ENCODE results near the gene YTHDF1.
A peak's percentile ranks its signal among the peaks of the same experiment; 100 is the strongest.
"Not testable (repeated sequence)": the region's sequence is repeated elsewhere in the genome, so short reads cannot be mapped to it uniquely, and the experiment has no call there.

The YTHDF1 gene

DNA sequence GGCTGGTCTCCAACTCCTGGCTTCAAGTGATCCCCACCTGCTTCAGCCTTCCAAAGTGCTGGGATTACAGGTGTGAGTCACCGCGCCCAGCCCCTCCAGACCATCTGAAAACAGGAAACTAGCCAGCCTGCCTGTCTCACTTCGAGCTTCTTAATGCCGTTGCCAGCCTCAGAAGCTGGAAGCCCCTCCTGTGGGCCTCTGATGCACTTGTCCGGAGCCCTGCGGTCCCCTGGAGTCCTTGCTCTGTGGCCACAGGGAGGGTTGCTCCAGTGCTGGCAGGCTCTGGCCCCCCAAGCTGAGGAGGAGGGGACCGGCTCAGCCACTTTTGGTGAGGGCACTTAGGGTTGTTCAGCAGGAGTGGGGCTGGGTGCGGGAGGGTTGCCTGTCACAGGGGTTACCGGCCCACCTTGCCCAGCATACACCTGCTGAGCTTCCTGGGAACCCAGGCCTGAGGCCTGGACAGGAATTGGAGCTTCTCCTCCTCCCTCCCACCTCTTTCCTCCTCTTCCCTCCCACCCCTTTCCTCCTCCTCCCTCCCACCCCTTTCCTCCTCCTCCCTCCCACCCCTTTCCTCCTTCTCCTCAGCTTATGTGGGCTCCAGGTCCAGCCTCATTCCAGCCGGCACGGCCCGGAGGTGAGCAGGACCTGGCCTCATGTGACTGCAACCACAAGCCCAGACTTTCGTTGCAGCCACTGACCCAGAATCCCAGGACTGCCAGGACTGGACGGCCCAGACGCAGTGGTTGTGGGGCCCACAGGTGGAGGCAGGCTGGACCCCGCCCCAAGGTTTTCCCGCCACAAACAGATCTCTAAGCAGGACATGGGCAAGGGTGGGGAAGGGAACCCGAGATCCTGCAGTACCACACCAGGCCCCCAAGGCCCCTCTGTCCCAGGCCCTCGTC is 10.4 kb upstream of the YTHDF1 start:
- DNase-seq = no peak

DNA sequence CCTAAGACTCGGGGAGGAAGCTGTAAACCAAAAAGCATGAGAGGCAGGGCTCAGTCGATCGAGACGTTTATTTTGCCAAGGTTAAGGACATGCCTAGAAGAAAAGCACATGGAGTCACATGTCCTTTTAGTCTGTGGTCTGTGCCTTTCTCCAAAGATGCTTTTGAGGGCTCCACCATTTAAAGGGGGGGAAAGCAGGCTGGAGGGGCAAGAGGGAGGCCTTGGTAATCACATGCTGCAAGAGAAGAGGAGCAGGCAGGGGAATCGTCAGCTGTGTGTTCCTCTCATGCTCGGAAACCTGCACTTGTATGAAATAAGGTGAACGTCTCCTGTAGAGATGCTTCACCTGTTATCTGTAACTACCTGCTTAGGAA is 9.1 kb upstream of the YTHDF1 start:
- no peak for DNase-seq

DNA sequence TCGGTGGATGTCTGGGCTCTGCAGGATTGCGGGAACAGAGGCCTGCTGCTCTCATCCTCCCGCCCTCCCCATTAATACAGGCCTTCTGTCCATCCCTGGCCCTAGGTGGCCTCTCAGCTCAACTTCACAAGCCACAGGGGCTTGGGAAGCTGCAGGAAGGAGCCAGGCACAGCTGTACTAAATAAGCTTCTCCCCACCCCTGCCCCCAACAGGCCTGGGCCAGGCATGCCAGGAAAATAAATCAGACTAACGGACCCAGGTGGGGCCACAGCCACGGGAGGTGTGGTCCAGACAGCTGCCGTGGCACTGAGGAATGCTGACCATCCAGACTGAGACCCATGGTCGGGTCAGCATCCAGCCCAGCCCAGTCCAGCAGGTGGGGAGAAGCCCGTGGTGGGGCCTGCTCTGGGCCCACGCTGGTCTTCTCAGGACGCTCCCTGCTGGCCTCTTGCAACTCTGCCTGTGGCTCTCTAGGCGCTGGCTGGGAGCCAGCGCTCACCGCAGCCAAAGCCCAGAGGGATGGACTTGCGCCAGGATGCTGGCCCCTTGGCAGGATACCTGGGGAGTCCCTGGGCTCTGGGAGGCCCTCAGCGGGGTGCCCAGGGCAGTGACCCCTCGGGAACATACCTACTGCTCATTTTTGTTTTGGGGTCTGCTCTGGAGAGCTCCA is 8.6 kb upstream of the YTHDF1 start:
- DNase-seq = no peak

DNA sequence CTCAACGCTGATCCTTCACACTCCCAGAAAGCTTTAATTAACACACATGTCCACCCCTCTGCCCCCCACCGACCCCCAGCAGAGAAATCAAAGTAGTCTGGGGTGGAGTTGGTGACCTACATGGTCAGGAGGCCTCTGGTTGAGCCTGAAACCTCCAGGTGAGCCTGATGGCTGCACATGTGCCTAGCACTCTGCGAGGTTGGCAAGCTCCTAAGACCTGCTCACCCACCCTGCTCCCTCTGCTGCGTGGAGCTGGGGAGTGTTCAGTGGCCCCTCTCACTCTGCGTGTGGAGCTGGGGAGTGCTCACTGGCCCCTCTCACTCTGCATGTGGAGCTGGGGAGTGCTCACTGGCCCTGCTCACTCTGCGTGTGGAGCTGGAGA is 7.9 kb upstream of the YTHDF1 start:
- no peak for DNase-seq

DNA sequence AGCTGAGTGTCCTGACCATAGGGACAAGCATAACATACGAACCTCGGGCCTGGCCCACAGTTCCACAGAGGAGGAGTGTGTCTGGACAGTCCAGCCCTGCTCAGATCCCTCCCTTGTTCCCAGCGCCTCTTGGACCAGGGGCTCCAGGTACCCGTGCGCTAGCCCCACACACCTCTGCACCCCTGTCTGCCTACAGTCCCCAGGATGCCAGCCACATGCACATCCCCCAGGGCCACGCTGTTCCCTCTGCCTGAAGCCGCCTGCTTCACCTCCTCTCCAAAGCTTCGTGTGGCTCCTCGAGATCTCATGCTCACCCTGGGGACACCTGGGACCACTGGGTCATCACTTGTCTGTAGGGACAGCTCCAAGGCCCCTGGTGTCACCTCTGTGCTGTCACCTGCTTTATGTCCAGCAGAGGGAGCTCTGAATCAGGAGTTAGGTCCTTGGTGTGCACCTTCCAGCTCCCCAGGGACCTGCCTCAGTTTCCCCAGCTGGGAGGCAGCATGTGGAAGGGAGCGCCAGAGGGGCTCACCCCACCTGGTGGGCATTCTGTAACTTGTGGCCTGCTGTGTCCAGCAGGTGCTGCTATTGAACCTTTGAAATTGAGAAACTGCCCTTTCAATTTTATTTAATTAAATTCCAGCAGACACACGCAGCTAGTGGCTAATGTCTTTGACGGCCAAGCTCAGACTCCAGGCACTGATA is 7.3 kb upstream of the YTHDF1 start:
- DNase-seq = peak in 3 of 5 experiments; percentile 15 to 24 (median 22)

DNA sequence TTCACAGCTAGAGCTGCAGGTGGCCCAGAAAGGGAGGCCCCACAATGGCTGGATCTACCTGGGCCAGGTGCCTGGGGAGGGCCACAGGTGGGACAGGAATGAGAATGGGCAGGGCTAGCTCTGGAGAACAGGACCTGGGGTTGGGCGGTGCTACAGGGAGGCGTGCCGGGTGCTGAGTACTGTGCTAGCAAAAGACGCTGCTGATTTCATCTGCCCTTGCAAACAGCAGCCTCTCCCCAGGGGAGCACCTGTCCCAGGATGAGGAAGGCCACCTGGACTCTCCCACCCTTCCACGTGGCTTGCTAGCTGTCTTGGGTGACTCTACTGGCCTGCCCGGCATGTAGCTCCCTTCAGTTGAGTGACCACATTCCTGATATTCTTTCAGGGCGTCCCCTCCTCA is 6.6 kb upstream of the YTHDF1 start:
- no peak for DNase-seq

DNA sequence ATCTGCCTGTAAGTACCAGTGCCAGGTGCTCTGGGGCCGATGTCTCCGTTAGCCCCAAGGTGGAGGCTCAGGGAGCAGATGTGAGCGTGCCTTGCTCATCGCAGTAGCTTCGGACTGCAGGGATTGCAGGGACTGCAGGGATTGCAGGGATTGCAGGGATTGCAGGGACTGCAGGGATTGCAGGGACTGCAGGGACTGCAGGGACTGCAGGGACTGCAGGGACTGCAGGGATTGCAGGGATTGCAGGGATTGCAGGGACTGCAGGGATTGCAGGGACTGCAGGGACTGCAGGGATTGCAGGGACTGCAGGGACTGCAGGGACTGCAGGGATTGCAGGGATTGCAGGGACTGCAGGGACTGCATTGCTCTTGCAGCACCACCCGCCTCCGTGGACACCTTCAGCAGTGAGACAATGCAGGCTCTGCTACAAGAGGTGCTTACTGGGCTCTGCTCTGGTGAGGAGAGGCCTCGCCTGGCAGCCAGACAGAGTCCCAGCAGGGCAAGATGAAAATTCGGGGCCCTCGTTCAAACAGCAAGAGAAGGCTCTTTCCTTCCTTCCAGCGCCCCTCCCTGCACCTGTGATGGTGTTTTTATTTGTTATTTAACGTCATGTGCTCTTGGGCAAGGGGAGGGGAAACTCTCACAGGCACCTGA is 5.6 kb upstream of the YTHDF1 start:
- DNase-seq = not testable (repeated sequence)

DNA sequence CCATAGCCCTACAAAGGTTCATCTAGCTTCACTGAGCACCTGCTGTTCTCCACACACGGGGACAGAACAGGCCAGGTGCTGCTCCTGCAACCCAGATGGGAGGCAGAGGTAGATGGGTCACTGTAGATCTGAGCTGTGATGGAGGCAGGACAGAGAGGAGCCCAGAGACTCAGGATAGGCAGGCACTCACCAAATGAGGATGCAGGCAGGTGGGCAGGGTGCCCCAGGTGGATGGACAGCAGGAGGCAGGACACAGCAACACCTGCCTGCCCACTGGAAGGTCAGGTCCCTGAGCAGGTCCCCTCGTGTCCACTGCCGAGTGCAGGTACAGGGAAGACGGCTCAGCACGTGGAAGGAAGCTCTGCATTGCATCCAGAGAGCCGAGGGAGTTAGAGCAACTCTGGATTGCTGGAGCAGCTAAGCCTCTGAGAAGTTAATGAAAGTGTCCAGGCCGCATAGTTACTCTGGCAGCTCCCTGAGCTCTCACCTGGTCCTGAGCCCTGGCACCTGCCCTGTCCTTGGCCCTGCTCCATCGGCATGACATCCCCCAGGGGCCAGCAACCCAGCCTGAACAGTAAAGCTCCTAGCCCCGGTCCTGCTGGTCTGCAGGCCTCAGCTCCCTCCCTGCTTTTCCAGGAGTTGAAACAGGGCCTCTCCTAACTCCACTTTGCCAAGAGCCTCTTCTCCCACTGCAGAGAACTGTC is 4.9 kb upstream of the YTHDF1 start:
- DNase-seq = no peak

DNA sequence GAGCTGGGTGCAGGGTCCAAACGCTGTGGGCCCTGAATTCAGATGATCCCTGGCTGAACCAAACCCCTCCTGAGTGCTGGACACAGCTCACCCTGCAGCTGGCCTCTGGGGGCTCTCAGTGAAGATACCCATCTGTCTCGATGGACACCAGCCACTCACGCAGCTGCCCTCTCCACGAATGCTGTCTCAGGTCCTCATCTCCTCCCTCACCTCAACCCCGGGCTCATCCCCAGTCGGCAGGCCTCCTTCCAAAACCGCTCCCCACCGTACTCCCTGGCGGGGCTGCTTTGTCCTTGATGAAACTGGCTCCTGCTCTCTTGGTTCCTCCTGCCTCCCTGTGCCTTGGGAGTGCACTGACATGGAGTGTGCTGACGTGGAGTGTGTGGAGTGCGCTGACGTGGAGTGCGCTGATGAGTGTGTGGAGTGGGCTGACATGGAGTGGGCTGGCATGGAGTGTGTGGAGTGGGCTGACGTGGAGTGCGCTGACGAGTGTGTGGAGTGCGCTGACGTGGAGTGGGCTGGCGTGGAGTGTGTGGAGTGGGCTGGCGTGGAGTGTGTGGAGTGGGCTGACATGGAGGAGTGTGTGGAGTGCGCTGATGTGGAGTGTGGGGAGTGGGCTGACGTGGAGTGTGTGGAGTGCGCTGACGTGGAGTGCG is 4.1 kb upstream of the YTHDF1 start:
- DNase-seq = no peak

DNA sequence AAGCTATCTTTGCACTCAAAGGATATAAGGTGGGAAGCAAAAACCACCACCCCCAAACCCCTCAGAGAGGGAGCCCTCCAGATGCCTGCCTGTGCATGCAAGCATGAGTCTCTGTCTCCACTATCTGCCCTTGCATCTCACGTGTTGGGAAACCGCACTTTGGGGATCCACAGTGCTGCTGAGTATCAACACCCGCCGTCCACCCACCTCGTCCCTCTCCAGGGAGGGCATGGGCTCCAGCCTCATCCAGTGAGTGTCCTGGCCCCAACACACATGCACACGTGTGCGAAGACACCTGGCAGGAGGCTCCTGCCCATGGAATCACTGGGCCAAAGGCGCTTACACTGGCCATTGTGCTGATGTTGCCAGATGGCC is 3.5 kb upstream of the YTHDF1 start:
- no peak for DNase-seq

DNA sequence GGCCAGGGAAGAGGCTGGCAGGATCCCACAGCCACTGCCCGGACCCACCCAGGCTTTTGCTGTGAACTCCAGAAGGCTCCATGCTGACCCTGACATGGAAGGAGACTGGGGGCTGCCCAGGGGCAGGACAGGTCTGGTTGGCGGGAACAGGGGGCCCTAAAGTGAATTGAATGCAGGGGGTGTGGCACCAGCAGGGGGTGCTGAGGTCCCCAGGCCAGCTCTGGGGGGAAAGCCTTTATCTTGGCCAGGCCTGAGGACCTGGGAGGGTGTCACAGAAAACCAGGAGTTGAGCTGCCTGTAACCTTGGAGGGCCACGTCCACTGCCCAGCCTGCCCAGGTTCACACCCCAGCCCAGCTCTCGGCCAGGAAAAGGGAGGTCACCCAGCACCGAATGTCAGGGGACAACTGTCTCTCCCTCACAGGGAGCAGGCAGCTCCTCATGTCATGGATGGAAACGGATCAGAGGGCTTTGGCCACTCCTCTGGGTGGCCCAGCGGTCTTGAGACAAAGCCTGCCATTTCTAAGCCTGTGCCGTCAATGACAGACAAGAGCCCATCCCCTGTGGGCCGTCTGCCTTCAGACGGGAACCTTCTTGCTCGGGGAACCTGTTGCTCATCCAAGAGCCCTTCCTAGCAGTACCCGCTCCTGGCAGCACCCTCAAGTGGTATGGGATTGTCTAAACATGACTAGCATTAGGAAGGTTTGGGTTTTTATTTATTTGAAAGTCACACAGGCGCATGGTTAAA is 2.9 kb upstream of the YTHDF1 start:
- DNase-seq = no peak

DNA sequence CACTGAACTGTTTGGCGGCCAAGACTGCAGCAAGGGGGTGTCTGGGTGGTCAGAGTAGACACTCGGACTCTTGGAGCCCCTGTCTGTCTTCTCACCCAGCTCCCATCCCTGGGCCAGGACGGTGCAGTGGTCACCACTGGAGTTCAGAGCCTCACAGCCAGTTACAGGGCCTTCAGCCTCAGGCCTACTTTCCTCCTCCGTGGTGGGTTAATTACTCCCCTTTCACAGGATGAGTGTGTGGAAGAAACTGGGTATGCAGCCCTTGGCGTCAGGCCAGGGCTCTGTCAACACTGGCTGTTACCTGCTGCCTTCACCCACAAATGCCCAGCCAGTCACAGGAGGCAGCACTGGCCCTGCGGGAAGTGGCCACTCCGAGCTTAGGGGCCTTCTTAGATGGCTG is 1.8 kb upstream of the YTHDF1 start:
- DNase-seq = no peak

DNA sequence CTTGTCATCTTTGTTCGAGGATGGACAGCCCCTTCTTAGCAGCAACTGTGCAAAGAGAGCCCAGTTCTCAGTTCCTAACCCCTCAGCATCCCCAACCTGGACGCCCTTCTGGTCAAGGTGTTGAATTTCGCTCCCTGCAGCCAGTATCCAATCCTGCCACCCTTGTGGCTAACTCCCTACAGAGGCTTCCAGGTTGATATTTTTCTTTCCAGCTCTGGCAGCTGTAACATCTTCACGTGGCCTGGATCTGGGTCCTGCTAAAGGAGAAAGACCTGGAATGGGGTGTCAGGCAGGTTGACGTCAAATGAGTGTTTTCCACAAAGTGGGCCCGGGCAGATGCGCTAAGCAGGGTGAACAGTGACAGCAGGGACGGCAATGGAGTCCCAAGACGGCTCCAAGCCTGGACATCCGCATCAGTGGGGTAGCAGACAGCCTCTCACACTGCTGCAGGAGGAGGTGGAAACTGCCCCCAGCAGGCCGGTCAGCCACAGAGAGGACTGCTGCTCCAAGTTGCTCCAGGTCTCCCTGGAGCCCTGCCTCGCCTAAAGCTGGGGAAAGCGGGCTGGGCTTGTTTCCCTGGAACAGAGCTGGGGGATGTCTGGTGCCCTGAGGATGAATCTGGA is 1.0 kb upstream of the YTHDF1 start:
- no peak for DNase-seq

DNA sequence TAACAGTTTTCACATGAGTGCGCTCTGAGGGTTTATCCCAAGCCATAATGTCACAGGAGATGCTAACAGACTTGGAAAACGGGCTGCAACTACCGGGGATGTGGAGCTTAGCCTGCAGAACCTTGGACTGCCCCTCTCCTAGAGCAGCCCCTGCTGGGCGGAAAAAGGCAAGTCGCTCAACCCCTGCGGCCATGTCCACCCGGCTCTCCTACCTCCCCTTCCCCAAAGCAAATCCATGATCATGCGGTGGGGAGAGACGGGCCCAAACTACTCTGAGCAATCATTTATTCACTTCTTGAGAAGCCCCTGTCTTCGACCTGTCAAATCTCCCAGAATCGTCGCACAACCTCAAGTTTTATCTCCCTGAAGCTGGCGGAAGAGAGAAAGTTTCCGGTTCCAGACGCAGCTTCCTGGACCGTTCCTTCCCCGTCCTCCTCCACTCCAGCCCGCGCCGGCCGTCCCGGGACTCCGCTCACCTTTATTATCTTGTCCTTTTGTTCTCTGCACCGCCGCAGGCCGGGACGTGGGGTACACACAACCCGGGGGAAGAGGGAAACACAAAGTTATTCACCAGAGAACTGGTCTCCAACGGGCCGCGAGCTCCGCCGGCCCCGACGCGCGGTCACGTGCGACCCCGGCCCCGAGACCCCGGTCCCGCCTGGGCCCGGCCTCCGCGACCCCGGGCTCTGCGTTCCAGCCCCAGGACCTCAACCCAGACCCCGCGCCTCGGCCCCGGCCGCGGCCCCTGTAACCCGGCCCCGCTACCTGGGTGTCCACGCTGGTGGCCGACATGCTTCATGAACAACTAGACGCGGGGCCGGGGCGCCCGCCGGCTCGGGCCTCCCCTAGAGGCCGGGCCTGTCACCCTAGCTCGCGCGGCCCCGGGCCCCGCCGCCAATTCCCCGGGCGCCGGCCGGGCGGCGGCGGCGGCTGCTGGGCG is 560 bp downstream of the YTHDF1 start:
- peak in 1 of 5 experiments; percentile 37 for DNase-seq

DNA sequence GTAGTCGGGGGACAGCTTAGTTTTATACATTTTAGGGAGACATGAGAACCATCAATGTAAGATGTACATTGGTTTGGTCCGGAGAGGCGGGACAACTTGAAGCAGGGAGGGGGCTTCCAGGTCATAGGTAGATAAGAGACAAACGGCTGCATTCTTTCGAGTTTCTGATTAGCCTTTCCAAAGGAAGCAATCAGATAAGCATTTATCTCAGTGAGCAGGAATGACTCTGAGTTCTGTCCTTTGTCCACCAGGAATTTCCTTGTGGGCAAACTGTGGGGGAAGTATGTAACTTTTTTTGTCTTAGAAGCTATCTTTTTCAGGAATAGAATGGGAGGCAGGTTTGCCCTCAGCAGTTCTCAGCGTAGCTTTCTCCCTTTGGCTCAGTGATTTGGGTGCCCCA is 1.4 kb downstream of the YTHDF1 start:
- no peak for DNase-seq

DNA sequence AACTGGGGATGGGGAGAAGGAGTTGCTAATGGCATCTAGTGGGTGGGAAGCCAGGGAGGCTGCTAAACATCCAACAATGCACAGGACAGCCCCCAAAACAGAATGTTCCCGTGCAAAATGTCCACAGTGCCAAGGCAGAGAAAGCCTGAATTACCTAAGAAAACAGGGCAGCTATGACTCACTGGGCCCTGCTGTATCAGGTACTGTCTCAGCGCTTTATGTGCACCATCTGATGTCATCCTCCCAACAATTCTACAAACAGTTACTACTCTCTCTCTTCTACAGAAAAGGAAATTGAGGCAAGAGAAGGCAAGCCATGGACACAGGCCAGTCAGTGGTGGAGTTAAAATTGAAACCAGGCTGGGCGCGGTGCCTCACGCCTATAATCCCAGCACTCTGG is 3.1 kb downstream of the YTHDF1 start:
- DNase-seq = no peak

DNA sequence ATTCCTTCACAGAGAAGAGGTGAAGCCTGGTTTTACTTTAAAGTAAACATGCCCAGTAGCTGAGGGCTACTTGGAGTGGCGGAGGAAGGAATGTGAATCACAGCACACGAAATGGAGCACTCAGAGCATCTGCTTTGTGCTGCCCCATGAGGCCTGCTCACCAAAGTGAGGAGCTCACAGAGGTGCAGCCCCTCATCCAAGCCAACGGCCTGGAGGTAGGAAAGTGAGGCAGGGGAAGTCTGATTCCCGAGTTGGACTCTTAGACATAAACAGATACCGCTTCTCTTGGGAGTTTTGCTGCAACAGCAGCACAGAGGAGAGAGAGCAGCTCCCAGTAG is 3.6 kb downstream of the YTHDF1 start:
- DNase-seq = no peak

DNA sequence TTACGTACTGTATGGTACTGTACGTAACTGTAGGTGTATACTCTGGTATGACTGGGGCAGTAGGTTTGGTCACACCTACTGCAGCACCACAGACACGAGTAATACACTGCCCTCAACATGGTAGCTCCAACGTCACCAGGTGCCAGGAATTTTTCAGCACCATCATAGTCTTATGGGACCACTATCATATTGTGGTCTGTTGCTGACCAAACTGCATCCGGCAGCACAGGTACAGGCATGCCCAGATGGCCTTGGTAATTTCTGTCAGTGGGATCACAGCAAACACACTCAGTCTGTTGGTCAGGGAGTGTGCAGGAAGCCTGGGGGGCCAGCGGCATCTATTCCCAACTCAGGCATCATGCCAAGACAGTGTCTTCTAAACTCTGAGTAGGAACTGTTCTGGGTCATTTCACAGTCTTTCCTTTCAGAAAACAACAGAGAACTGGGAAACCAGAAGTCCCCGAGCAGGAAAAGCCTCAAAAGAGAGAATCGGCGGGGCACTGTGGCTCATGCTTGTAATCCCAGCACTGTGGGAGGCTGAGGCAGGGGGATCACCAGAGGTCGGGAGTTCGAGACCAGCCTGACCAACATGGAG is 5.8 kb downstream of the YTHDF1 start:
- DNase-seq = no peak

DNA sequence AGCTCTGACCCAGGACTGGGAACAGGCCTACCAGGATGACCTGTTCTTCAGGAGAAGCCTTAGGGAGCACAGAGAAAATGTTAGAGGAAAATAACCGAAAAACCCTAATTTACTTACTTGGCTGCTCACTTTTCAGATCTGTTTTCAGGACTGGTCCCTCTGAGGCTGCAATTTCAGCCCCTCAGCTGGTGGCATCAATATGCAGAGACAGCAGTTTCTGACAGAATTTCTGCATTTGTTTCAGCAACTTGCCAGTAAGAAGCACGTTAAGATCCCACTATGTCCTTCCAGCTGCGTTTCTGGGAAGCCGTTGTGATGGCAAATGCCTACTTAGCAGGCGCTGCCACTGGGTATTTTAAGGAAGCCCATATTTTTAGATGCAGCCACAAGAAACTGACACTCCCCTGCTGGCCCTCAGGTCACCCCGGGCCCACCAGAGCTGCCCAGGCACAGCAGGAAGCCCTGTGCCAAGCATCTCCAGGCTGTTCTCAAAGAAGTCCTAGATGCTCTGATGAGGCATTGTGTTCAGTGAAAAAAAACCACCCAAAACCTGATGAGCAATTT is 7.5 kb downstream of the YTHDF1 start:
- DNase-seq = no peak
